ENCODE measurements around the gene CFAP74.

- no peak for TF ChIP-seq CTCF (IDR thresholded peaks at IDR 0.05; ENCODE audit: borderline replicate concordance, extremely low read depth, low read length, poor library complexity, severe bottlenecking)
- TF ChIP-seq EZH2 (IDR thresholded peaks at IDR 0.05; ENCODE audit: borderline replicate concordance, low read depth, low read length, severe bottlenecking), result no peak
These were observed 40.0 kb downstream of the CFAP74 start for GRCh38 chr1:1963570-1963969.

Data from DND-41 (cell line).